ENCODE measurements around the gene SNX25. TPM values are rescaled to one million over a fixed set of nuclear protein-coding genes. Genes with fewer than 3 reads are reported as not detected.

SNX25 gene
- total and polyA plus RNA-seq, 2 experiments from 2014 or later: 6.9 to 25.0 TPM

Other genes with a start within 250 kb of the SNX25 start
- gene HELT, start 191.1 kb upstream of the SNX25 start, total RNA-seq (2014; rRNA removed; shearing (Covaris generic)): not detected in 2 replicates
- 0.28 TPM in 1 of 2 replicates, not detected in the other for gene HELT, start 191.1 kb upstream of the SNX25 start, polyA plus RNA-seq (2016; fragmentation: Nextera tagmentation; extraction: Ambion mirVana)
- gene SLC25A4, start 66.3 kb upstream of the SNX25 start, total RNA-seq (2014; rRNA removed; shearing (Covaris generic)): 43.3 and 43.6 TPM in 2 replicates
- gene SLC25A4, start 66.3 kb upstream of the SNX25 start, polyA plus RNA-seq (2016; fragmentation: Nextera tagmentation; extraction: Ambion mirVana): 62.8 and 66.5 TPM in 2 replicates
- 37.7 and 38.4 TPM in 2 replicates for gene CFAP97, start 5.6 kb upstream of the SNX25 start, total RNA-seq (2014; rRNA removed; shearing (Covaris generic))
- 59.2 and 73.3 TPM in 2 replicates for gene CFAP97, start 5.6 kb upstream of the SNX25 start, polyA plus RNA-seq (2016; fragmentation: Nextera tagmentation; extraction: Ambion mirVana)
- 0.28 and 0.70 TPM in 2 replicates for gene LRP2BP, start 186.3 kb downstream of the SNX25 start, total RNA-seq (2014; rRNA removed; shearing (Covaris generic))
- 1.7 and 1.8 TPM in 2 replicates for gene LRP2BP, start 186.3 kb downstream of the SNX25 start, polyA plus RNA-seq (2016; fragmentation: Nextera tagmentation; extraction: Ambion mirVana)
- gene ANKRD37, start 187.2 kb downstream of the SNX25 start, total RNA-seq (2014; rRNA removed; shearing (Covaris generic)): 1.8 and 6.2 TPM in 2 replicates
- 4.9 and 5.0 TPM in 2 replicates for gene ANKRD37, start 187.2 kb downstream of the SNX25 start, polyA plus RNA-seq (2016; fragmentation: Nextera tagmentation; extraction: Ambion mirVana)
- 29.0 and 30.7 TPM in 2 replicates for gene UFSP2, start 216.4 kb downstream of the SNX25 start, total RNA-seq (2014; rRNA removed; shearing (Covaris generic))
- gene UFSP2, start 216.4 kb downstream of the SNX25 start, polyA plus RNA-seq (2016; fragmentation: Nextera tagmentation; extraction: Ambion mirVana): 53.0 and 55.9 TPM in 2 replicates

All from GM23338 (cell line).